Stimulated activated CD4-positive, alpha-beta T cell treated with anti-CD3 and anti-CD28 coated beads, TNF-alpha, amount 100 ng/mL, for 24 hours (primary cell): Measurements from ENCODE around the gene PTX3.

ENCODE experiments used
- DNase-seq, 3 experiments: peaks; one replicate each; pipeline ENCODE4 v3.0.0-alpha.2; 2020; ENCODE audit warnings: low read depth in 3 of 3

Gene PTX3

GRCh38 chr3:157436583-157437291 is at the start of gene PTX3:
TSS of gene PTX3 (plus strand) at chr3:157436850. CDS start at chr3:157436934, 84 bp downstream.
- DNase-seq, result peak in 1 of 3 experiments; percentile 21

GRCh38 chr3:157387708-157388435 is 48.8 kb upstream of the PTX3 start:
- no peak for DNase-seq

- no peak for DNase-seq
These were observed 47.7 kb upstream of the PTX3 start for GRCh38 chr3:157388976-157389375.

DNA sequence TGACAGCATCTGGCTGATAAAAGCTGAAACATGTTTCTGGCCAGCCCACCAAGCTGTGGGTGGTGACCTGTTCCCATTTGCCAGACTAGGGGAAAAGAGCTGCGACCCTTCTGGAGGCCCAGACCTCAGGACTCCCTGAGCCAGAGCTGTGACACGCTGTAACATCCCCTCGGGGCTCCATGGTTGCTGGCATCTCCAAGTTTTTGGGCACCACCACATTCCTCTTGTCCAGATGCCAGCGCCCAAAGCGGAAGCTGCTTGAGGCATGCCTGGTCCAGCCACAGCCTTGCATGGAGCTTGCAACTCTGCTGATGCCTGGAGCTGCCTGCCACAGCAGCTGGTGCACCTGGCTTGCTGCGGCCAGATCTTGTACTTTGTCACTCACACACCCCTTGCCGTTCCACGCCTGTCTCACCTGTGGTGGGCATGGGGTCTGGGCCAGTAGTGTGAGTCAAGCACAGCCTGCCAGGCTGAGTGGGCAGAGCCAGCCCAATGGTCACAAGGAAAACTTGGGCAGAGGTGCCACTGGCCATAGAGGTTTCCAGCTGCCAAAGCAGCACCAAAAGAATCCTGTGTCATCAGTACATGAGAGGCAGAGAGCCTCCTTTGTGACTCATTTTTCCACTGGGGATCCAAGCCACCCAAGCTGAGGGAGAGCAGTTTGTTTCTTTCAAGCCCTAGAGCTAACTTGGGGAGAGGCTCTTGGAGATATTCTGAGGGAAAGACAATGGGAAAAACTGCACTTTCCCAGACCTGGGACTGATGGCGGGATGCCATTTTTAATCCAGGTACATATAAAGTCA is 45.7 kb upstream of the PTX3 start:
- DNase-seq, result no peak

- no peak for DNase-seq
These were observed 44.5 kb upstream of the PTX3 start for GRCh38 chr3:157392104-157392503.

- no peak for DNase-seq
These were observed 43.5 kb upstream of the PTX3 start for GRCh38 chr3:157393113-157393512.

GRCh38 chr3:157394411-157394810 is 42.2 kb upstream of the PTX3 start:
- no peak for DNase-seq

GRCh38 chr3:157398598-157398997 is 38.1 kb upstream of the PTX3 start:
- DNase-seq, result no peak

DNA sequence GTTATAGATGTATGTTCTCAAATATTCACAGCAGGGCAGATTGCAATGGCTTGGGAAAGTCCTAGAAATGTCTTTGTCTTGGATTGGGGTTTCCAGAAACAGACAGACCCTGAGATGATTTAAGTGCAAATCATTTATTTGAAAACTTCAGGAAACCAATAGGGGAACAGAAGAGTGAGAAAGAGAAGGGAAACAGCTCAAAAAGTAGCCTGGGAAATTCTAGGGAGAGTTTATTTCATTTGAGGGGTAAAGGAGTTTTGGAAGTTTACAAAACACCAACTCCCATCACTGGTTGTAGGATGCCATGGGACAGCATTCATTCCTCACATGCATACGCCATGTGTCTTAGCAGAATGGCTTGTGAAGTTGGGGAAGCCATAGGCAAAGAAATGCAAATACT is 32.3 kb upstream of the PTX3 start:
- DNase-seq, result no peak

DNA sequence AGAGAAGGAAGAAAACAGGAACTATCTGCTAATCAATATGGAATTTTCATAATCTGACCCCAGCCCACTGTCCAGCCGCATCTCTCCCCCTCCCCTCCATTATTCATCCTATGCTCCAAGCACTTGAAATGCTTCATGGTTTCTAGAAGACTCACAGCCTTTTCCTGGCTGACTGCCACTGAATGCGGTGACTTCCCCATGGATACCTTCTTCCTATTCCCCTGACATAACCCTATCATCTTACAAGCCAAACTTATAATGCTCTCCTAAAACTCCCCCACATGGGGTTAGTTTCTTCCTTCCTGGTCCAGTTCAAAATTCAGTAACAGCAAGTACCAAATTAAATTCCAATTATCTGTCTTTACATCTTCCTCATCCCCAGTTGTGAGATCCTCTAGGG is 31.2 kb upstream of the PTX3 start:
- DNase-seq, result no peak

DNA sequence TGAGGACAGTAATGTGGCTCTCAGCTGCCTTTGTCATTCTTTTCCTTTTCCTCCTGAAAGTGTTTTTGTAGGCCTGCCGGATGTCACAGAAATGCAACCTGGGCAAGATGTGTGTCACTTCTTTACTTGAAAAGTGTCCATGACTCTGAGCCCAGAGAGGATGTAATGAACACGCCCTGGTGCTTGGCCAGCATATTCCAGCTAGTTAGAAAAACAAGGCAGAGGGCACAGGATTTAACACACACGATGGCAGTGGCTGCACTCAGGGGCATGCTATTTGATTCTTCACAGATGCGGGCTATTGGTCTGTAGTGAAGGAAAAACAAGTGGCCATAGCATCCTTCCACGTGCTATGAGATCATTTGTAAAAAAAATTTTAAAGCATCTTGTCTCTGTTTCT is 30.3 kb upstream of the PTX3 start:
- no peak for DNase-seq

GRCh38 chr3:157407769-157408168 is 28.9 kb upstream of the PTX3 start:
- DNase-seq, result no peak

GRCh38 chr3:157408499-157409149 is 28.0 kb upstream of the PTX3 start:
- DNase-seq, result no peak

GRCh38 chr3:157409516-157409915 is 27.1 kb upstream of the PTX3 start:
- no peak for DNase-seq

DNA sequence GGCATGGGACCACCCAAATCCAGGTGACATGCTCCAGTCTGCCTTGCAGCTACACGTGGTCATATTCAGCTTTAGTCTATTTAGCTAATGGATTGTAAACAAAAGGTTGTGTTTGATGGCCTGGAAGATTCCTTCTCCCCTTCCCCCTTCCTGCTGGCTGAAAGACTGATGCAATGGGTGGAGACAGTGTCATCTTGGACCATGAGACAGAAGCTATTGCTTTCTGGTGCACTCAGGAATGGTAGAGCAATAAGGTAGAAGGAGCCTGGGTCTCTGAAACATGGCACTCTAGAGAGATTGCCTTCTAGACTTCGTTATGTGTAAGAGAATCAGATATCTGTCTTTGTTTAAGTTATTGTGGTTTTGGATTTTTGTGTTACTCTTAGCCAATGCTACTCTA is 25.7 kb upstream of the PTX3 start:
- DNase-seq, result no peak

GRCh38 chr3:157412323-157412855 is 24.3 kb upstream of the PTX3 start:
- no peak for DNase-seq

GRCh38 chr3:157414861-157415260 is 21.8 kb upstream of the PTX3 start:
- no peak for DNase-seq

GRCh38 chr3:157416347-157417087 is 20.1 kb upstream of the PTX3 start:
- DNase-seq, result no peak

- no peak for DNase-seq
These were observed 19.4 kb upstream of the PTX3 start for GRCh38 chr3:157417247-157417646.

- DNase-seq, result no peak
These were observed 18.5 kb upstream of the PTX3 start for GRCh38 chr3:157418104-157418503.

GRCh38 chr3:157420606-157421130 is 16.0 kb upstream of the PTX3 start:
- DNase-seq, result no peak
